SW 1271 (cell line): ENCODE data around the gene CABP5.
"Not testable (repeated sequence)": the region's sequence is repeated elsewhere in the genome, so short reads cannot be mapped to it uniquely, and the experiment has no call there.

Experiments used
- DNase-seq, 2 experiments: peaks; one replicate each; lab custom pipeline; 2025; lab: John Stamatoyannopoulos, UW

CABP5 gene

DNA sequence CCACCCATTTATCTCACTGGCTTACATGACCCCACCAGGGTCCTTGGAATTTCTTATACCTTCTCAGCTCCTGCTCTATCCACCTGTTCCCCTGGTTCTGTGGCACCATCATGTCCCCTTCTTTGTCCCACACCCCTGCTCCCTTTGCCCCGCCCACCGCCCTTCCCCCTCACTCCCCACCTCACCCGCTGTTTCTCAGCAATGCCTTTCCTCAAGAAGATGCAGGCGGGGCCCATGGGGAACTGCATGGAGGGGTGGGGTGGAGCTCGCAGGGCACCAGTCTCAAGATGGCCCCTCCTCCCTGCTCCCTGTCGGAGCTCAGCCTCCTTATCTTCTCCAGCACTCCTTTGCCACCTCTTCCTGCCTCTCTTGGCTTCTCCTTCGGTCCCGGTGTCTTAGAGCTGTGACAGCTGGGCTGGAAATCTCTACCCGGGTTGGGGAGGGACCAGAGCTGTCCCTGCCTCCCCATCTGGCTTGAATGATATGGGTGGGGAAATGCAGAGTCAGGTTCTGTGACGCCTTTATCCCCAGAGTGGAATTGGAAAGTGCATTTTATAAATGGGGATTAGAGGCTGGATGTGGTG, at the start of gene CABP5:
Gene CABP5, minus strand, starts transcription at position 405 of the 584 bp plus-strand sequence. Its CDS starts 157 bp downstream, at position 248.
- no peak for DNase-seq

DNA sequence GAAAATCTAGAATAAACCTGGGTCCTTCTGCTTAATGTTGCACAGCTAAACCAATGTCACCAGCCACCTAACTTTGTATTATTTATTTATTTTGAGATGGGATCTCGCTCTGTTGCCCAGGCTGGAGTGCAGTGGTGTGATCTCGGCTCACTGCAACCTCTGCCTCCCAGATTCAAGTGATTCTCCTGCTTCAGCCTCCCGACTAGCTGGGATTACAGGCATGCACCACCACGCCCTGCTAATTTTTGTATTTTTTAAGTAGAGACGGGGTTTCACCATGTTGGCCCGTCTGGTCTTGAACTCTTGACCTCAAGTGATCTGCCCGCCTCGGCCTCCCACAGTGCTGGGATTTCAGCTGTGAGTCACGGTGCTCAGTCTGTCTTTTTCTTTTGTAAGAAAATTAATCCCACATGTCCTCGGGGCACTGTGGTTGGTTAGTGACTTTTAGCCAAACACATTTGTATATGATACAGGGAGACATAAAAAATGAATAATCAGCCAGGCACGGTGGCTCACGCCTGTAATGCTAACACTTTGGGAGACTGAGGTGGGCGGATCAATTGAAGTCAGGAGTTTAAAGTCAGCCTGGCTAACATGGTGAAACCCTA, 47.3 kb upstream of the CABP5 start:
- not testable (repeated sequence) for DNase-seq

DNA sequence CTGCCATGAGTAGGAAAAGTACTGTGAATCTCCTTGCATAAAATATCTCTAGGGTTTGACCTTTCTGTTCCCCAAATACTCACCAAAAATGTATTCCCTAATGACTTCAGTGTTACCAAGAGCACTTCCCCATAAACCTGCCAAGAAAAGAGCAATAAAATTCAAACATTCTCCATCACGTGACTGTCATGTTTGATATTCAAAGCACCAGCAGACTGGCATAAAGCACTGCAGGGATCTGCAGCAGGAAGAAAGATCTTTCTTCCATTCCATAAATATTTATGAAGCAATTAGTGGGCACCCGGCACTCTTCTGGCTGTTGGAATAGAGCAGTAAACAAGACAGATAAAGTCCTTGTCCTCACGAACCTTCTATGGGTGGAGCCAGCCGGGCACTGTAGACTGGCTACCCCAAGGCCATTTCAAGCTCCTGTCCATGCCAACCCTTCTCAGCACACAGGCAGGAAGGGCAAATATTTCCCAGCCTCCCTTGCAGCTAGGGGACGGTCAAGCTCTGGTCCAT, 46.5 kb upstream of the CABP5 start:
- no peak for DNase-seq

DNA sequence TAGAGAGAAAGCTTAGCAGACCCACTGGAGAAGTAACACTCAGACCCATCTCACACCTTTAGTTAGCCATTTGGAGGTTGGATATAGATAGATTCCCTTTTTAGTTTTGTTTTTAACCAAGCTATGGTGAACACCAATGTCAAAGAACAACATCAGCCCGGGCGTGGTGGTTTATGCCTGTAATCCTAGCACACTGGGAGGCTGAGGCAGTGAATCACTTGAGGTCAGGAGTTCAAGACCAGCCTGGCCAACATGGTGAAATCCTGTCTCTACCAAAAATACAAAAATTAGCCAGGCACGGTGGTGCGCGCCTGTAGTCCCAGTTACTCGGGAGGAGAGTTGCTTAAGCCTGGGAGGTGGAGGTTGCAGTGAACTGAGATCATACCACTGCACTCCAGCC, 45.1 kb upstream of the CABP5 start:
- DNase-seq, result not testable (repeated sequence)

DNA sequence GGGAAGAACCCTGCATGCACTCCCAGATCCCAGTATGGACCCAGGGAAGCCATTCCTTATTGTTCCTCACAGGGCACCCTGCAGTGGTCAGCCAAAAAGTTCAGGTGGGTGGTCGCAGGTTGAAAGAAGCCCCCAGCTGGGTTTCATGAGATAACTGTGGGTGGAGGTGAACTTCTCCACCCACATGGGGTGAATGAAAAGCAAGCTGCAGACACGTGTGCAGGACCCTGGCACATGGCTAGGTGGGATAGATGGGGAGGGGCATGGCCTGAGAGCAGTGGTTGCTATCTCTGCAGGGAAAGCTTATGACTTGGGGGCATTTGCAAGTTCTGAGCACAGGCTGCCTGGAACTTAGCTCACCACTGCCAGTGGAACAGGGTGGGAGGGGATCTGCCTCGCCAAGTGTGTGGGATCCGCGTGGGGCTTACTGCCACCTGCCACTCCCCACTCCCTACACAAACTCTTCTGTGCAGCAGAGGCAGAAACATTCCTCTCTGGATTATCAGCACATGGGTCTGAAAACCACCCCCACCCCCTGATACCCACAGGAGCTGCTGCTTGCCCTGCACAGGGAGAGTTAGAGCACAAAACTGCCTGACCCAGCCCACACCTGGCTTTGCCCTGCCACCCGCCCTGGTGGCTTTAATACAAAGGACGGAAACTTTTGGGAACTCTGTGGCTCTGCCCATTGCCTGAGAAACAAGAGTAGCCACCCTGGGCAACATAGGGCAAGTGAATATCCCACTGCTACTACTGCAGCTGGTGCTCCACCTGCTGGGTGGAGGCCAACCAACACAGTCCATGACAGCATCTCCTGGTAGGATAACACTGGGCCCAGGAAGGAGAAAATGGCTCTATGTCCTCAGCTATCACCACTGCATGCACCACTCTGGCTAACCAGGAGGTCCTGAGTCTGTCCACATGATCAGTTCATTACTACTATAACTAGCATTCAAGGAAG, 42.3 kb upstream of the CABP5 start:
- no peak for DNase-seq

DNA sequence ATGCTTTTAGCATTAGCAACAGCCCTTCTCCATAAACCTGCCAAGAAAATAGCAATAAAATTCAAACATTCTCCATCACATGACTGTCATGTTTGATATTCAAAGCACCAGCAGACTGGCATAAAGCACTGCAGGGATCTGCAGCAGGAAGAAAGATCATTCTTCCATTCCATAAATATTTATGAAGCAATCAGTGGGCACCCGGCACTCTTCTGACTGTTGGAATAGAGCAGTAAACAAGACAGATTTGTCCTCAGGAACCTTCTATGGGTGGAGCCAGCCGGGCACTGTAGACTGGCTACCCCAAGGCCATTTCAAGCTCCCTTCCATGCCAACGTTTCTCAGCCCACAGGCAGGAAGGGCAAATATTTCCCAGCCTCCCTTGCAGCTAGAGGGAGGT, 41.2 kb upstream of the CABP5 start:
- no peak for DNase-seq

DNA sequence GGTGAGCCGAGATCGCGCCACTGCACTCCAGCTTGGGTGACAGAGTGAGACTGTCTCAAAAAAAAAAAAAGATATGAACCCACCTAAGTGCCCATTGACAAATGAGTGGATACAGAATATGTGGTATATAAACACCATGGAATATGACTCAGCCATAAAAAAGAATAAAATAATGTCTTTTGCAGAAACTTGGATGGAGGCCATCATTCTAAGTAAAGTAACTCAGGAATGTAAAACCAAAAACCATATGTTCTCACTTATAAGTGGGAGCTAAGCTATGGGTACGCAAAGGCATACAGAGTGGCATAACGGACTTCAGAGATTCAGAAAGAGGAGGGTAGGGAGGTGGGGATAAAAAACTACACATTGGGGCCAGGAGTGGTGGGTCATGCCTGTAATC, 37.2 kb upstream of the CABP5 start:
- DNase-seq, result no peak

DNA sequence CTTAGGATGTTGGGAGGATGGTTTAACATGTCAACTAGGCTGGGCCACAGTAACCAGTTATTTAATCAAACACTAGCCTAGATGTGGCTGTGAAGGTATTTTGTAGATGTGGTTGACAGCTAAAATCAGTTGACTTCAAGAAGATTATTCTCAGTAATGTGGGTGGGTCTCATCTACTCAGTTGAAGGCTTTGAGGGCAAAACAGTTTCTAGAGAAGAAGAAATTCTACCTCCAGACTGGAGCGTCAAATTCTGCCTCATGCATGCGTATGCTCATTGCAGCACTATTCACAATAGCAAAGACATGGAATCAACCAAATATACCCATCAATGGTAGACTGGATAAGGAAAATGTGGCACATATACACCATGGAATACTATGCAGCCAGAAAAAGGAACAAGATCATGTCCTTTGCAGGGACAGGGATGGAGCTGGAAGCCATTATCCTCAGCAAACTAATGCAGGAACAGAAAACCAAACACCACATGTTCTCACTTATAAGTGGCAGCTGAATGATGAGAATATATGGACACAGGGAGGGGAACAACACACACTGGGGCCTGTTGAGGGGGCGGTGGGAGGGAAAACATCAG, 26.4 kb upstream of the CABP5 start:
- not testable (repeated sequence) for DNase-seq

DNA sequence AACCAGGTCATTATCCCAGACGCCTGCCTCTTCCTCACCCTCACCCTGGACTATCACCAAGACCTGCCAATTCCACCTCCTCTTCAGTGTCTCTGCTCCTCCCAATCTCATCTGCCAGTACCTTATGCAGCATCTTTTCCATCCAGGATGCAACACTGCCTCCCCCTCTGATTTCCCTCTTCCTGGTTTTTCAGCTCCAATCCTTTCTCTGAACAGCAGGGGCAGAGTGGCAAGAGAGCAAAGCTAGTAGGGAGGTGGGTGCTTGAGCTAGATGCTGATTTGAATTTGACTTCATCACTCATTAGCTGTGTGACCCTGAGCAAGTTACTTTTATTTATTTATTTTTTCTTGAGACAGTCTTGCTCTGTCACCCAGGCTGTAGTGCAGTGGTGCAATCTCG, 25.6 kb upstream of the CABP5 start:
- DNase-seq, result no peak

DNA sequence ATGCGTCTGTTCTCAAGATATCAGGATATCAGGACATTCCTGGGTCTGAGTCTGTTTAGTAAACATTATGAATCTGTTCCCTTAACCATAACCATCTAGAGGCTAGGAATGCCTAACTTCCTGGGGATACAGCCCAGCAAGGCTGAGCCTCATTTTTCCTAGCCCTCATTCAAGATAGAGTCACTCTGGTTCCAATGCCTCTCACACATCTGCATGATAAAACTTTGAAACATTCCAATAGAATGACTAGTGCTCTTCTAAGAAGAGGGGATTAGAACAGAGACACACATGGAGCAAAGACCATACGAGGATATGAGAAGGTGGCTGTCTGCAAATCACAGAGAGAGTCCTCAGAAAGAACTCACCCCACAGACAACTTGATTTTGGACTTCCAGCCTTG, 20.6 kb upstream of the CABP5 start:
- no peak for DNase-seq

DNA sequence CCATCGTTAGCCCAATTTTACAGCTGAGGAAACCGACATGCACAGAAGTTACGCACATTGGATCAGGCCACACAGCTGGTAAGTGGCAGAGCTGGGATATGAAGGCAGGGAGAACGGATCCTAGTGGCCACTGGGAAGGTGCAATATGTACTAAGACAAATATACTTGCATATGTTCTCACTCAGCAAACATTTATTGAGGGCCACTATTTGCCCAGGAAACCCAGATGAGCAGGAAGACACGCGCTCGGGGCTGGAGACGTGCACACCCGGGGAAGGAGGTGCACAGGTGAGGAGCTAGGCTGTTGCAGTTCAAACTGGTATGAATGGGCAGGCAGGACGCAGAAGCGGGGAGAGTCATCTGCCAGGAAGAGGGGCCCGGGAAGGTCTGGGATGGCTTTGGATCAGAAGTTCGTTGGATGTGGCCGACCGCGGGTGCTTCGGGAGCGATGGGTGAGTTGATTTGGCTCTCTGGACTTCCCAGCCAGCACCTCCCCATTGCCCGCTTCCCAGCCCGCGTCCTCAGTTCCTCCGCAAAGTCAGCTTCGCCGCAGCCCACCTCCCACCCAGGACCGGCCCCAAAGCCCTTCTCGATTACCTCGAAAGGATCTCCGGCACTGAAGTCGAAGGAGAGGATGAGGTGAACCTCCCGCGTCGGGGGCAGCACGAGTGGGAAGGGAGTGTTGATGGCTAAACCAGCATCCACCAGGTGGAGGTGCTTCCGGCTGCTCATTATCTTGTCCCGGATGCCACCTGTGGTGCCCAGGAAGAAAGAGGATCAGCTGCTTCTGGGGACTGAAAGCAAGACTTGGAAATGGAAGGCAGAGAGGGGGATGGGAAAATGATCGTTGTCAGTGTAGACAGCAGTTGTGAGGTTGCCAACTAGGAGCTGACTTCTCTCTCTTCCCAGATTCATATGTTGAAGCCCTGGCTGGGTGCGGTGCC, 17.8 kb upstream of the CABP5 start:
- DNase-seq, result no peak

DNA sequence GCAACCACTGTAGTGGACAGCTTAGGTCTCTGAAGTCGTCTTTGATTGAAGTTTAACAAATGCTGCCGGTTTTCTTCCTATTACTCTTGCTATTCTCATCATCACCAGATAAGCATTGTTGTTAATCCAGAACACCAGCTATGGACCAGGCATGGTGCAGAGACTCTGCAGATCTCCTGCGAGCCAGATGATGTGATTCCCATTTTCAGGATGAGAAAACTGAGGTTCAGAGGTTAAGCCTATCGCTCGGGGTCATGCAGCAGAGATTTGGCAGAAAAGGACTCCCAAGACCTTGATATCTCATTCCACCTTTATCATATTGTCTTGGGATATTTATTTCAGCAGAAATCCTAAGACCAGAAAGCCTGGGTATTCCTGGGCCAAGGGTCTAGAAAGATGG, 16.5 kb upstream of the CABP5 start:
- DNase-seq, result no peak

DNA sequence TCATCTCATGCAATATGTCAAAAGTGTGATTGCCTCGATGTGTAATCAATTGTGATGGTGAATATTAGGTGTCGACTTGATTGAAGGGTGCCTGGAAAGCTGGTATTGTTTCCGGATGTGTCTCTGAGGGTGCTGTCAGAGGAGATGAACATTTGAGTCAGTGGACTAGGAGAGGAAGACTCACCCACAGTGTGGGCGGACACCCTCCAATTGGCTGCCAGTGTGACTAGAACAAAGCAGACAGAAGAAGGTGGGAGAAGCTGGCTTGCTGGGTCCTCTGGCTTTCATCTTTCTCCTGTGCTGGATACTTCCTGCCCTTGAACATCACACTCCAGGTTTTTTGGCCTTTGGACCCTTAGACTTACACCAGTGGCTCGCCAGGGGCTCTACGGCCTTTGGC, 15.5 kb upstream of the CABP5 start:
- DNase-seq, result no peak

DNA sequence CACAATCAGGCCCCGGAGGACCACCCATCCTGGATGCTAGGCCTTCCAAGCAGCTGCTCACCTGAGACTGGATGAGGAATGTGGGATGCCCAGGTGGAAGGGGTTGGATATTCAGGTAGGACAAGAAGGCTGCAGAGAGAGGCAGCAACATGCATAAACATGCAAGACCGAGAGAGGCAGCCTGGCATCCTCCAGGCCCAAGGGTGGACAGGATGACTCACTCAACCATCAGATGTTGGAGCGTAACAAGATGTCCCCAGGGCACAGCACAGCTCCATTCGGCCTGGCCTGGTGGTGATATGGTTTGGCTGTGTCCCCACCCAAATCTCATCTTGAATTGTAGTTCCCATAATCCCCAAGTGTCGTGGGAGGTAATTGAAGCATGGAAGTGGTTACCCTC, 10.0 kb upstream of the CABP5 start:
- DNase-seq, result no peak

DNA sequence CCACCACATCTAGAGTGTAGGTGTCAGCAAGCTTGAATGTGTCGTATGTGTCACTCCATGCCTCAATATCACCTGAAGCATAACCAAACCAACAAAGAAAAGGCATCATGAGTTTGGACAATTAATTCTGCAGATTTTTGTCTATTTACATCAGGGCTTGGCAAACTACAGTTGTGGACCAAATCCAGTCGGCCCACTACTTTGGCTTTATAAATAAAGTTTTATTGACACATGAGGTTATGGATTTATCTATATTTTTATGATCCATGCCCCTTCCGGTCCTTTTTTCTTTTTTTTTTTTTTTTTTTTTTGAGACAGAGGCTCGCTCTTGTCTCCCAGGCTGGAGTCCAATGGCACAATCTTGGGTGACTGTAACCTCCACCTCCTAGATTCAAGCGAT, 9.2 kb upstream of the CABP5 start:
- DNase-seq, result no peak

DNA sequence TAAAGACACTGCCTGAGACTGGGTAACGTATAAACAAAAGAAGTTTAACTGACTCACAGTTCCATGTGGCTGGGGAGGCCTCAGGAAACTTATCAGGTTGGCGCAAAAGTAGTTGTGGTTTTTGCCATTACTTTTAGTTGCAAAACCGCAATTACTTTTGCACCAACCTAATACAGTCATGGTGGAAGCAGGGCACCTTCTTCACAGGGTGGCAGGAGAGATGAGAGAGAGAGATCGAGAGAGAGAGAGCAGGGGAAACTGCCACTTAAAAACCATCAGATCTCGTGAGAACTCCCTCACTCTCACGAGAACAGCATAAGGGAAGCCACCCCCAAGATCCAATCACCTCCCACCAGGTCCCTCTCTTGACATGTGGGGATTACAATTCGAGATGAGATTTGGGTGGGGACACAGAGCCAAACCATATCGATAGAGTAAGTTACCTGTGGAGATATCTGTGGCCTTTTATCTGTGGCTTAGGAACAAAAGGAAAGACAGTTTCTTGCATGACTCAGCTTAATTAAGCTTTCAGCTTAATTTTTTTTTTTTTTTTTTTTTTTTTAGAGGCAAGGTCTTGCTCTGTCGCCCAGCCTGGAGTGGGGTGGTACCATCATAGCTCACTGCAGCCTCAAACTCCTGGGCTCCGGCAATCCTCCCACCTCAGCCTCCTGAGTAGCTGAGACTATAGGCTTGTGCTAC, 7.6 kb upstream of the CABP5 start:
- no peak for DNase-seq

DNA sequence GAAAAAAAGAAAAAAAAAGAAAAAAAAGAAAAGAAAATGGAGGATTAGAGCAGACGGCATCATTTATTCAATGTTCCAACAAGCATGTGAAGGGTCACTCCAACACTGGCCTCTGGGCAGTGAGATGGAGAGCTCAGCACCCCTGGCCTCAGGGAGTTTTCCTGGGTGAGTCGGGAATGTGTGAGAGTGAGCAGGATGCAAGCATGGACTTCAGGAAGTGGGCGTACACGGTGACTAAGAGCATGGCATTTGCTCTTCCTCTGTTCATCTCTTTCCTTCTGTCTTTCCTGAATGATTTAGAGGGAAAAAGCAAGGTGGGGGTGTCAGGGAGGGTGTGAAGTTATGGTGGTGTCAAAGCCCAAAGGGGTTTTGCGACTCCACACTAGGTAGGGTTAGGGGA, 682 bp upstream of the CABP5 start:
- DNase-seq, result peak in 1 of 2 experiments; percentile 2

DNA sequence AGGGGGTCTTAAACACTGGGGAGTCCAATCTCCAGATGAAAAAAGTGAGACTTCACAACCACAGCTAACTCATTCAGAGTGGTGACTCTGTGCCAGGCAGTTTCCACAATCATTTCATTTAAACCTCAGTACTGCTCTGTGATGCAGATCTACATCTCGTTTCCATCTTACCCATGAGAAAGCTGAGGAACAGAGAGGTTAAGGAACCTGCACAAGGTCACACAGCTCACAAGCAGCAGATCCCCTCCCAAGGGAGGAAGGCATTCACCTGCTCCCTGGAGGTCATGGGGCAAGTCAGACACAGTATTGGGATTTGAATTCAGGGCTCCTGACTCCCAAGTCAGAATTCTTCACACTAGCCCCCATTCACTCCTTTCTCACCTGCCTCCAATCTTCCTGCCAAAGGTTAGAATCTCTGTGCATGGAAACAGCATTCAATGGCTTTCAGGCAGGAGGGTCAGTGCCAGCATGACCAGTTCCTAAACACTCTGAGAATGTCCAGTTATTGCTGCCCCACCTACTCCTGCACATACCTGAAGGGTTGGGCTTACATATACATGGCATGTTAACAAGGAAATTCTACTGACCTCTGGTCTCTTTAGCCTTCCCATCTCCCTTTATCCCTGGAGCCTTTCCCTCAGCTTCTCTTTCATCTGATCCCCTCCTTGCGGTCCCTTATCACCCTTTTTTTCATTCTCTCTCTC, 1.9 kb downstream of the CABP5 start:
- no peak for DNase-seq

DNA sequence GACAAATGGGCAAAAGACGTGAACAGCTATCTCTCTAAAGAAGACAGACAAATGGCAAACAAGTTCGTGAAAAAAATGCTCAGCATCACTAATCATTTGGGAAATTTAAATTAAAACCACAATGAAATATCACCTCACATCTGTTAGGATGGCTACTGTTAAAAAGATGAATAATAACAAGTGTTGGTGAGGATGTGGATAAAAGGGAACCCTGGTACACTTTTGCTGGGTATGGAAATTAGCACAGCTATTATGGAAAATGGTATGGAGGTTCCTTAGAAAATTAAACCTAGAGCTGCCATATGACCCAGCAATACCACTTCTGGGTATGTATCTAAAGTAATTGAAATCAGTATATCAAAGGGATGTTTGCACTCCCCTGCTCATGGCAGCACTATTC, 7.1 kb downstream of the CABP5 start:
- no peak for DNase-seq

DNA sequence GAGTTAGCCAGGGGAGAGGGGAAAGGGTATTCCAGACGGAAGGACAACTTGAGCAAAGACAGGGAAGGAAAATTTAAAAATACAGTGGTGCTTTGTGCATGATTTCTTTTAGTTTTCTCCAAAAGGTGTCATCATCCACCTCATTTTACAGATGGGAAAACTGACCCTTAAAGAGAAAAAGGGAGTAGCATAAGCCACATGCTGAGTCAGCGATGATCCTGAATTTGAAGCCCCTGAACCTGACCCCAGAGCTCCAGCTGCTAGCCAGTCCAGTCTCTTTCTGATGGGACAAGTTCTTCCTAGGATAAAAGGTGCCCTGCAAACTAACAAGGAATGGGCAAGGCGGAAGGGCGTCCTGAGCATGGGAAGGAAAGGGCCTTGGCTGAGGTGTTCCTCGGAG, 10.3 kb downstream of the CABP5 start:
- DNase-seq, result no peak
